GM18508 (cell line): Measurements from ENCODE around the gene AKAP6.

ENCODE experiments used
- ATAC-seq: cut with Tn5 transposase; IDR thresholded peaks from one replicate; pipeline ENCODE4 v1.9.1; 2021; ENCODE audit warnings: moderate number of reproducible peaks; ENCODE audit not compliant: insufficient read depth, unreplicated experiment

The AKAP6 gene

DNA sequence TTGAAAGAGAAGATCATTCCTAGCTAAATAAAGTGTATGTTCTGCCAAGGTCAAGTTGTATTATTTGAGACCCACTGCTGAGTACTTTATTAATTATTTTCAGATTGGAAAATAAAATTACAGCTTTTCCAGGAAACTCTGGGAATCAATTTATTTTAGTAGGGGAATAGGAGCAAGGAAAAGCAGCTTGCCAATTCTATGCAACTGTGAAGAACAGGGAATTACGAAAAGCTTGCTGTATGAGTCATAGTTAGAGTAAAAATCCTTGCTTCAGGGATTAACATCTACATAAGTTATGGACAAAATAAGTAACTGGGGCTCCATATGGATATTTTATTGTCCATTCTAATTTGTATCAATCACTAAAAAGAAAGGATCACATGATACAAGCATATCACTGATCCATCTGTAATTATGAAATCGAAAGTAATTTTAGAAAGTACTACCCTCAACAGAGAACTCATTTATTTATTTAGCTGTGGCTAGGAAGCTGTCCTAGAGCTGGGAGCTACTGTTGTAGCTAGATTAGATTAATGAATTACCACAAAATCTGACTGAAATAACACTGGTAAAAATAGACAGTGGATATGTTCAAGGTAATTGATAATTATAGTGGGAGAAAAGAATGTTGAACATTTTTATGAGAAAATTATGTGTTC, 306.1 kb downstream of the AKAP6 start:
- no peak for ATAC-seq

DNA sequence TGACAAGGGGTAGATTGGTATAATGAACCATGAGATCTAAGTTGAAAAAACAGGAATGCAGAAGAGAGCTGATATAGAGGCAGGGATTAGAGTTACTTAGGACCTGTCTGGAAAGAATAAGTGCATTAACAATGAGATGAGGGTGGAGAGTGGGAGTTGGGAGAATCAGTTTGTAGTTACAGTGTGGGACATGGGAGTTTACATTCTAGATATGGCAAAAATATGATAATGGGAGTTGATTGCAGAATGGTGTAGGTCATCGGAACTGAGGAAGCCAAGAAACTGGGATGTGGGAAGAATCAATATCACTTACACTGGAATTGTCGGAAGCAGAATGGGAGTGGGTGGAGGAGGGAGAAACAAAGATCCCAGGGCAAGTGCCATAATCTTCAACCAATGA, 308.5 kb downstream of the AKAP6 start:
- ATAC-seq: no peak

DNA sequence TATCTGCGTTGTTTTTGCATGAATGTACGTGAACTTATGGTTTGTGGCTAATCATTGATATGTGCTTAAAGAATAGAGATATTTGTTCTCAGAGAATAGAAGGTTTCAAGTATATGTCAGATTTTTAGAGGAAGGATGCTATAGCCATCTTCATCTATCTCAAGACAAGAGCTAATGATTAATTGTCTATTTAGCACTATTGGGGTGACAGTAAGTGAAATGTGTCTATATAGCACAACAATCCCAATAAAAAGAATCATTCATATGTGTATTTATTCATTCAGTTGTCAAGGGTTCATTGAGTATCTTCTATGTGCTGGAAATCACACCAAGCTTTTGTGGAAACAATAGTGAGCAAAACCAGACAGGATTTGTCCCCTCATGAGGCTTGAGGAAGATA, 310.1 kb downstream of the AKAP6 start:
- no peak for ATAC-seq

DNA sequence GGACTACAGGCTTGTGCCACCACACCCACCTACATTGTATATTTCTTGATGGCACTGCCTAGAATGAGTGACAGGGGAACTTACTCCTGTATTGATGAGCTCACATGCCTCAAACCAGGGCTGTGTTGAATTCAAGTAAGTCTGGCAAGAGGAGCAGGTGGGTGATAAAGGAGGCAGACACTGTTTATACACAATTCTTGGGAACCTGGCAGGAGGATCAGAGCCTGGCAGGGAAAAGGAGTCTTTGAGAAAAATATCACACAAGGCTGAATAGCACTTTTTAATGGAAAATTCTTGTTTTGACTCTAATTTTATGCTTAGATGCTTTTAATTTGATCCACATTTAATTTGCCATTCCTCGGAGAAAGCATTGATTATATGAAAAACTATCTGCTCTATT, 316.5 kb downstream of the AKAP6 start:
- ATAC-seq: no peak

DNA sequence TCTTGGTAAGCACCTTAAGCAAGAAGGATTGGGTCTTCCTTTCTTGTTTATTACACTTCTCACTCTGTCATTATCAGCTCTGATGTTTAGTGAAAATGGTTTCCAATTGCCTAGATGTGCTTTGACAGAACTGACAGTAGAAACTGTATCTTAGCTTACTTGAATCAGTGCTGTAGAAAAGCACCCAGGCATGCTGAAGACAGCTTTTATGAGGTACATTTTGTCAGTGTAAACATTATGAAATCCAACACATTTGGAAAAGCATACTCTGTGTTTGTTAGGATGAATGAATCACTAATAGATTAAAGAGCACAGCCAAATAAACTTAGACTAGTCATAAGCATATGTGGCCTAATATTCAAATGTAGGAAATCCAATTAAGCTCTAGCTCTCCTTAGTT, 319.3 kb downstream of the AKAP6 start:
- no peak for ATAC-seq

DNA sequence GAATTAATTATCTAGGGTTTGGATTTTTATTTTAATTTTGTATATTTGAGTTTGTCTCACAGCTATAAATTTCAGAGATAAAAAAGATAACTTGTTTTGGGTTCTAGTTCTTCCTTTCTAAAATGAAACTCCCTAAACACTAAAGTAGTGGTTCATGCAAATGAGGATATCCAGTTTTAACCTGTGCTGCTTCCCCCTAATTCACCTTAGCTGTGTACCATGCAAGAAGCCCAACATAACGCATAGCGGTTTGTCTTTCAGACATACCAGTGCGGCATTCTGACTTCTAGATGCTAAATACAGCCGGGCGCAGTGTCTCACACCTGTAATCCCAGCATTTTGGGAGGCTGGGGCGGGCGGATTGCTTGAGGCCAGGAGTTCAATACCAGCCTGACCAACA, 320.9 kb downstream of the AKAP6 start:
- ATAC-seq: no peak

DNA sequence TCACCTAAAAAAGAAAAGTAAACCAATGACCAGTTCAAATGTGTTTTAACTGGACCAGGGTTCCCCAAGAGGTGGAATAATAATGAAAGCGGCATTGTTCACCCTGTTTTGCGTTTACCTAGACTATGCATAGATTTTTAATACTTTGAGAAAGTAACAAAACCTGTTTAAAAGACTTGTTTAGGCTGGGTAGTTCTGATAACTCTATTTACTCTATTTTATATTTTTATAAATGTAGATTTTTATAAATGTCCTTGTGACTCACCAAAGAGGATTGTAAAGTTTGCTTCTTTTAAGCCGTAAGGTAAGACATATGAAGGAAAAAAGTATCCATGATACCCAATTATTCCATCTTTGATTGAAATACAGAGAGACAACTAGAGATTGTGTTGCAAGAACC, 321.6 kb downstream of the AKAP6 start:
- no peak for ATAC-seq

DNA sequence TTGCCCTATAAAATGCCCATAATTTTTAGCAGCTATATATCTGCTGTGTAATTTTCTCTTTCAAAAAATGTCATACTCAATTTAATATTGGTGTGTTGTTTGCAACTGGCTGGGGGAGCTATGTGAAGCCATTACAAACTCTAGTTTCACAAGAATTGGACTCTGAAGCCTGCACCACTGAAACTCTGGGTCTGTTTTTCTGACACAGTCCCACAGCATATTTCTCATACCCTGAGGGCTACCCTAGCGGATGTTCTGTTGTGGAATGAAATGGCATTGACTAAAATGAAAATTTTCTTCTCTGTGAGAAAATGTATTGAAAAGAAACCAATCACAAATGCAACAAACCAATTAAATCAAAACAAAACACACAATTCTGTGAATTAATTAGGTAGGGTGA, 325.0 kb downstream of the AKAP6 start:
- ATAC-seq: no peak

DNA sequence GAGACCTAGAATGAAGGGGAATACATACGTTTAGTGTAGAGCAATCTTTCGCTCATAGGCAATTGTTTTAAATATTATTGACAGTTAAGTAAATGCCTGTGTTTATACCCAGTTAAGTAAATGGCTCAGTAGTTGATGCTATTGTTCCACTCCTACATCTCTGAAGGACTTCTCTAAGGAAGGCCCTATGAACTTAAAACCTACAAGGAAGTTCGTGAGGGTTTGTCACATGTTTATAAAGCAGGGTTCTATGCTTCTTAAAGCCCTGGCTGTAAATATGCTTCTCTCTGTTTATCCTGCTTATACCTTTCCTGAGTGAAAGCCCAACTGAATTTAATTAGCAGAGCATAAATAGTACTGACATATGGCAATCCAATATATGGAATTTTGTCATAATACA, 327.5 kb downstream of the AKAP6 start:
- ATAC-seq: no peak

DNA sequence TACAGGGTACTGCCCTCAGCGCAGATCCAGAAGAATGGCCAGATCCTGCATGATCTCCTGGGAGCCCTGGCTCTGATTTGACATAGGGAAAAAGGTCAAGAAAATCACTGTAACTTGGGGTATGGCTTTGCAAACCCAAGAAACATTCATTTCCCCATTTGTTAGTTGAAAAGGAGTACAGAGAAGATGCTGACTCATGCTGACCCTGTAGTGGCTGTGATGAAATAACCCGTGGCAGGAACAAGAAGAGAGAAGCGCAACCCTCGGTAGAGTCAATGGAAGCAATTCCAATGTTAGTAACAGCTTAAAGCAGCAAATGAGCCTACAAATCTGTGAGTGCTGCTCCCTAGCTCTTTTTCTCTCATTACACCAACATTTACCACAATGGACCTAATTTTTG, 328.0 kb downstream of the AKAP6 start:
- no peak for ATAC-seq

DNA sequence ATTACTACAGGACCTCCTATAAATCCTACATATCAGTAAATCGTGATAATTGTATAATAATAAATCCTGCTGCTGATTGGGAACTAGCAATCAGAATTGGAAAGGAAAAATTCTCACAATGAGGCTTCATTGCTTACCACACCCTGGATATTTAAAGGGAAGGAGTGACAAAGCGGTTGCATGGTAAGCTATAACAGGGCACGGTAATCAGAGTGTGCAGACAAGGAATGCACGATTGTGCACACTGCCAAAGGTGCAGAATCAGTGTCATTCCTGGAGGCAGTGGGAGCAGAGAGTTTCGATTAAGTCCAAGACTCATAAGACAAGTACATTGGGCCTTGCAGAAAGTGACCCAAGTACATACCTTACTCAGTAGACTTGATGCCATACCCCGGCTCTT, 332.1 kb downstream of the AKAP6 start:
- no peak for ATAC-seq

DNA sequence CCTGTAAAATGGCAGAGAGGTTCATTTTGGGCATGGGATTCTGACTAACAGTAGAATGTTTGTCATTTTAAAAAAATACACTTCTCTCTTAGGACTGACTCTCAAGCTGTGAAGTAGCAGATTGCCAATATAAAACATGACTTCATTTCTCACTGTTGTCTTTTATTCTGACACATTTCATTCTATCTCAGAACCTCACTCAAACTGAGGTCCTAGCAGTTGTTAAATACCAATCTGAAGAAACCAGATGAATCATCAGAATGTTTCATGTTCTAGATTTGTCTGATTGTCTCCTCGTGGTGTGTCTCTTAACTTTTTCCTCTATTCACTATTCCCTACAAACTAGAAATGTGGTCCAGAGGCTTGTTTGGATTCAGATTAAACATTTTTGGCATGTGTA, 333.1 kb downstream of the AKAP6 start:
- no peak for ATAC-seq

DNA sequence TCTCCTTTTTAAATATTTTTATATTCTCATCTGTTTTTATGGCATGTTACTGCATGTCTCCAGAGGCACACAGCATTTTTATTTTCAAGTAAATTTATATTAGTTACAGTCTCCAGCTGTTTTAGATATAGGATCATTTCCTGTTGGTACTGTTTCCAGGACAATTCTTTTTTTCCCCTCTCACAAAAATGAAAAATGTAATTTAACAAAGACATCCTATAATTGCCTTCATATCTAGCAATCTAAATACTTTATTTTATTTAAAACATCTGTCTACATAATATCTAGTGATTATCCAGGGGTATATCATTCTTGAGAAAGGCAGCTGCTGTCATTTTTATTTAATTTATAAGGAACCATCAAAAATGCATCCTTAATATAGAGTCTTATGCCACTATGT, 337.2 kb downstream of the AKAP6 start:
- no peak for ATAC-seq

DNA sequence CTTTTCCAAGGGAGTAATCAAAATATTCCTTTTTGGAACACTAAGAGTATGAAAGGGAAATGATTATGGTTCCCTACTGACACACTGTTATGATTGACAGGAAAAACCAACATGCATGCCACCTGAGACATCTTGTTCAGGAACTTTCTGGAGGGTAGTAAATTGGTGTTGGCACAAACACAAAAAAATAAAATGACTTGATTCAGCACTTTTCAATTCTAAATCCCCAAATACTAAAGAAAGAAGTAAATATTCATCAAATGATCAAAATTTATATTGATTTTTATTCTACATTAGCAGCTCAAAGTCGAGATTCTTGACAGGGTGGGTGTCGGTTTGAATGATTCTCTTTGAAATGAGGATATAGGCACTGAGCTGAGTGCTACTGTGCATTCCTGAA, 338.2 kb downstream of the AKAP6 start:
- no peak for ATAC-seq

DNA sequence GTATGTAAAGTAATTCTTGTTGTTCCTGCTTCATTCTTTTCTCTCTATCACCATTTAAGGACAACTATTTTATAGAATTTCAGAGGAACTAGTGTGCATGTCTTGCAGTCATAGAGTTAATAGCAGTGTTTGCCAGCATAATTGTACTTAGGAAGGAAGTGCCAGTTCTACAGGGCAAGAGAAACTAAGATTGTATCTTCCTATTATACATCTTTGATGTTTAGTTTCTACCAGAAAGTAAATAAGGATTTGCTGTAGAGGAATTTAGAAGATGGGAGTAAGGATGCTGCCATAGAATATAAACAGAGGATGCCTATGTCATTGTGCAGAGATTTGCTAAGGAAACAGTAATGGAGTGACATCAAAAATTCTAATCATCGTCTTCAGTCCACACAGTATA, 338.7 kb downstream of the AKAP6 start:
- ATAC-seq: no peak

DNA sequence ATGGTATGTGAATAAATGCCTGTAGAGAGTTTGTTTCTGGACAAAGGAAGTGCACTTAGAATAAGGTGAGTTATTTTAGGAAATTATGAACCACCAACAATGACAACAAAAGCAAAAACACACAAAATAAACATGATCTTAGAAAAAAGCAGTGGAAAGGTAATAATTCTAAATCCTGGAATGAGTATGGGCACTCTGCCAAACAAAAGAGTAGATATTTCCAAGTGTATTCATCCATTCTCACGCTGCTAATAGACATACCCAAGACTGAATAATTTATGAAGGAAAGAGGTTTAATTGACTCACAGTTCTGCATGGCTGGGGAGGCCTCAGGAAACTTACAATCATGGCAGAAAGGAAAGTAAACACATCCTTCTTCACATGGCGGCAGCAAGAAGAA, 340.3 kb downstream of the AKAP6 start:
- no peak for ATAC-seq

DNA sequence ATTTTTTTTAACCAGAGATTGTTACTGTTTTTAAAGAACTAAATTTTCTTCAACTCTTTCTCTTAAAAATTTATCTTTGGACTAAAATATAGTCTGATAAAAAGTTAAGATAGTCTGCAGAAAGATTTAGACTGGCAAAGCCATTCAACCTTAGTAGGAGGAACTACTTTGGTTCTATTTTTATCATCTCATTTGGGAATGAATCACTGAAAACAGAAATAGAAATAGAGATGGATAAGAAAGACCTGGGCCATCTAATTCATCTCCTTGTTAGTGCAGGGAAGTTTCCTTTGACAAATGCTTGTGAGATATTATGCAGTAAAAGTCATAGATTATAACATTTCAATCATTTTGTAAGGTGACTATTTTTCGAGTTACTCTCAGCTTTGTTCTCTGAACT, 346.3 kb downstream of the AKAP6 start:
- no peak for ATAC-seq

DNA sequence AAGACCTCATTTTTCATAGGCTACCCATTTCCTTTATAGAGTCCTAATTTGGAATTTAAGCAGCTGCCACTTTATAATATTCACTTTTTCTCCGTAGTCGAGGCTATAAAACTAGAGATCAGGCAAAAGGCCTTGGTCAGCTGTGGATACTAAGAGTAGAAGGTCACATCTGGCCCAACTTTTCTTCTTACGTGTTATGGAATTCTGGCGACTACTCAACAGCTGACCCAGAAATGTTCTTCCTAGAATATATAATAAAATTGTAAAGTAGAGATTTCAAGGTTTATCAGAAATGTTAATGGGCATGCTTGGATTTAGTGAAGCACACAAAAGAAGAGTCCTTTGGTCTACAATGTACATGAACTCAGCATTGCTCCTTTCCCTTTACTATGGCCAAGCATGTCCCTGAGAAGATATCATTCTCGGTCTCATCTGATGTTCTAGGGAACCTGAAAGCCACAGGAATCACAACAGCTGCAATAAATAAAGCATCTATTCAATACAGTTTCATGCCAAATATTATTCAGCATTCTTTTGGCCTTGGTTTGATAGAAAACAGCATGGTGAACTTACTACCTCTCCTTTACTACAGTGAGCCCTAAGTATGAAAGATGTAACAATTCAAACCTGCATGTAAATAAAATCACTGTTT, 348.2 kb downstream of the AKAP6 start:
- ATAC-seq: no peak

DNA sequence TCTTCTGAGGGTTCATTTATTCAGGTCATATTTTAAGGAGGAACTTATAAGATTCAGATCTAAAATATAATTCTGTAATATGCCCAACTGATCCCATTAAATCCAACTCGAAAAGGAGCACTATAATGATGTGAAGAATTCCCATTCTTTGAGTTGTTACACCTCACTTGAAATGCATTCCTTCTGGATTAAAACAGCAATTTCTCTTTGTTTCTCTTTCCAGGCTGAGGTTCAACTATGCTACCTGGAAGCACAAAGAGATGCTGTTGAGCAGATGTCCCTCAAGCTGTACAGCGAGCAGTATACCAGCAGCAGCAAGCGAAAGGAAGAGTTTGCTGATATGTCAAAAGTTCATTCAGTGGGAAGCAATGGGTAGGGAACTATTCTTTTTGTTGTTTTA, 349.0 kb downstream of the AKAP6 start:
- ATAC-seq: no peak

DNA sequence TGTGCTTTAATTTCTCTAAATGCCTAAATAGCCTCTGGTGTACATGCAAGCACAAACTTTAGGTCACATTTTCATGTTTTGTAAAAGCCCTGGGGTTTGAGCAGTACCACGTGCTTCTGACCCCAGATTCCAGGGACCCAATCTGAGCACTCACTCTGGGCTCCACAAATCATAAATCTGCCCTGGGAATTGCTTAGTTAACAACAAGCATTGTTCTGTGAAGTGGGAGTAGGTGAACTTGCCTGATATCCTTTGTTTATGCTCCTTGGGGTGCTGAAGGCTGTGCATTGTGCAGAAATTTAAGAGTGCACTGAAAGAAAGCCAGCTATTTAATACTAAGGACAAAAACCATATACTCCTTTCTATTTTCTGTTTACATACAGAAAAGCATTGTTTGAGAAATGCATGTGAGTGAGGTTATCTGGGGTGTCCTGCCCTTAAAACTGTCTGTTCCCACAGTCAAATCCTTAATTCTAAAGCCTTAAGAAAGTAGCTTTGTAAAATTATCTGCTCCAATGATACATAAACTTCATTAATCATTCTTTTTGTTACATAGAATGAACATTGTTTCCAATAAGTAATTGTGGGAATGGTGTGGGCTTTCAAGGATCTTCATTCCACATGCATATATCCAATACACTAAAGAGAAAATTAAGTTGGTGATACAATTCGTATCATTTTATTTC, 351.0 kb downstream of the AKAP6 start:
- ATAC-seq: no peak

DNA sequence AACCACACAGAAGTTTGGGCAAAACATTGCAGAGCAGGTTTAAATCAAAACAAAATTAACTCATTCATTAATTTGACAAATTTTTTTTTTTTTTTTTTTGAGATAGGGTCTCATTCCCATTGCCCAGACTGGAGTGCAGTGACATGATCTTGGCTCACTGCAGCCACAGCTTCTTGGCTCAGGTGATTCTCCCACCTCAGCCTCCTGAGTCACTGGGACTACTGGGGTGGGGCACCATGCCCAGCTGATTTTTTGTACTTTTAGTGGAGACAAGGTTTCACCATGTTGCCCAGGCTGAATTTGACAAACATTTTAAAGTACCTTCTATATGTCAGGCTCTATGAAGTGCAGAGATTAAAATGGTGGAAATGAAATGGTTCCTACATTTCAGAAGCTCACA, 352.5 kb downstream of the AKAP6 start:
- no peak for ATAC-seq

DNA sequence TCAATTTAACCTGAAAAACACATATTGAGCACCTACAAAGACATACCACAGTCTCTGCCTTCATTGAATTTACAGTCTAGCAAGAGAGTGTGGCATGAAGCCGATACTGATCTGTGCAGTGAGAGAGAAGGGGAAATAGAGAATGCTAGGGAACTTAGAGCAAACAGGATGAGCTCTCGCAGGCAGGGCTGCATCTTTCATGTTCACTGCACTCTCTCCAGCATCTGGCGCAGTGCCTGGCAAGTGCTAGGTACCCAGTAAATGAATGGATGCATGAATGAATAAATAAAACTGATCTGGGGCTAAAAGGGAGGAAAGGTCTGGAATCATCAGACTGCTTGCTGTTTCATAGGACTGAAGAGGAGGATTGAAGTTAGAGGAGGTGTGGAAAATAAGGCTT, 353.1 kb downstream of the AKAP6 start:
- ATAC-seq: no peak
